Duodenal mucosa (tissue), 2 donors: Measurements from ENCODE around the gene MECR.
"Not testable (repeated sequence)": the region's sequence is repeated elsewhere in the genome, so short reads cannot be mapped to it uniquely, and the experiment has no call there.

Experiments
- H3K27ac ChIP-seq: one replicate; pipeline ENCODE4 v1.7.0; 2013; ENCODE audit warnings: low read depth, low read length
- H3K27me3 ChIP-seq, 2 donors: one replicate each; pipeline ENCODE4 v1.7.0; 2013; ENCODE audit warnings: low read length in 2 of 2, control low read depth in 1 of 2; ENCODE audit not compliant: insufficient read depth in 2 of 2, control insufficient read depth in 1 of 2
- H3K36me3 ChIP-seq, 2 donors: one replicate each; pipeline ENCODE4 v1.7.0; 2013; ENCODE audit warnings: low read length in 2 of 2, control low read depth in 1 of 2; ENCODE audit not compliant: insufficient read depth in 2 of 2, control insufficient read depth in 1 of 2
- H3K4me1 ChIP-seq, 2 donors: one replicate each; pipeline ENCODE4 v1.7.0; 2013; ENCODE audit warnings: low read length in 2 of 2, control low read depth in 1 of 2; ENCODE audit not compliant: insufficient read depth in 2 of 2, control insufficient read depth in 1 of 2
- H3K4me3 ChIP-seq, 2 donors: one replicate each; pipeline ENCODE4 v1.7.0; 2013; ENCODE audit warnings: low read length in 2 of 2, low read depth in 1 of 2
- H3K9ac ChIP-seq, 2 donors: one replicate each; pipeline ENCODE4 v1.7.0; 2013; ENCODE audit warnings: low read length in 2 of 2, low read depth in 1 of 2
- H3K9me3 ChIP-seq, 2 donors: one replicate each; pipeline ENCODE4 v1.7.0; 2013; ENCODE audit warnings: low read length in 2 of 2, control low read depth in 1 of 2; ENCODE audit not compliant: control insufficient read depth in 1 of 2

The MECR gene

GRCh38 chr1:29223521-29223920 is 7.2 kb downstream of the MECR start:
- Histone ChIP-seq H3K27me3 (no peaks in the 10 kb centered on the region), H3K9ac (no peak overlapping the region), H3K4me1 (no peaks in the 10 kb centered on the region), H3K4me3 (no peak overlapping the region), H3K9me3 (no peaks in the 10 kb centered on the region), H3K36me3 (peaks cover 2 to 27% of the 10 kb centered on the region in 2 donors), H3K27ac (no peak overlapping the region)

GRCh38 chr1:29222686-29223085 is 8.0 kb downstream of the MECR start:
- no peak overlapping the region for H3K4me3 ChIP-seq
- H3K27ac ChIP-seq, result no peak overlapping the region
- H3K9ac ChIP-seq, result no peak overlapping the region
- no peaks in the 10 kb centered on the region for H3K9me3 ChIP-seq
- H3K27me3 ChIP-seq, result no peaks in the 10 kb centered on the region
- H3K36me3 ChIP-seq, result peaks cover 2 to 27% of the 10 kb centered on the region in 2 donors
- H3K4me1 ChIP-seq, result no peaks in the 10 kb centered on the region

GRCh38 chr1:29222260-29222659 is 8.5 kb downstream of the MECR start:
- not testable (repeated sequence) for H3K9ac ChIP-seq, H3K9me3 ChIP-seq, H3K4me1 ChIP-seq, H3K4me3 ChIP-seq, H3K27ac ChIP-seq, H3K27me3 ChIP-seq
- peaks cover 2 to 27% of the 10 kb centered on the region in 2 donors for H3K36me3 ChIP-seq

GRCh38 chr1:29221296-29221695 is 9.4 kb downstream of the MECR start:
- H3K4me3 ChIP-seq, result no peak overlapping the region
- no peaks in the 10 kb centered on the region for H3K4me1 ChIP-seq
- no peaks in the 10 kb centered on the region for H3K9me3 ChIP-seq
- no peak overlapping the region for H3K9ac ChIP-seq
- H3K27ac ChIP-seq, result no peak overlapping the region
- H3K27me3 ChIP-seq, result no peaks in the 10 kb centered on the region
- peaks cover 3 to 31% of the 10 kb centered on the region in 2 donors for H3K36me3 ChIP-seq

GRCh38 chr1:29218223-29218622 is 12.5 kb downstream of the MECR start:
- no peaks in the 10 kb centered on the region for H3K27me3 ChIP-seq
- peaks cover 11 to 39% of the 10 kb centered on the region in 2 donors for H3K36me3 ChIP-seq
- H3K27ac ChIP-seq, result no peak overlapping the region
- no peaks in the 10 kb centered on the region for H3K4me1 ChIP-seq
- H3K9me3 ChIP-seq, result no peaks in the 10 kb centered on the region
- H3K9ac ChIP-seq, result no peak overlapping the region
- H3K4me3 ChIP-seq, result no peak overlapping the region

GRCh38 chr1:29217633-29218032 is 13.1 kb downstream of the MECR start:
- Histone ChIP-seq H3K9ac (no peak overlapping the region), H3K4me1 (no peaks in the 10 kb centered on the region), H3K9me3 (no peaks in the 10 kb centered on the region), H3K4me3 (no peak overlapping the region), H3K36me3 (peaks cover 15 to 44% of the 10 kb centered on the region in 2 donors), H3K27me3 (no peaks in the 10 kb centered on the region), H3K27ac (no peak overlapping the region)

GRCh38 chr1:29213055-29213454 is 17.7 kb downstream of the MECR start:
- H3K27ac ChIP-seq, result no peak overlapping the region
- peaks cover 5 to 6% of the 10 kb centered on the region in 2 donors for H3K4me1 ChIP-seq
- no peak overlapping the region for H3K4me3 ChIP-seq
- no peaks in the 10 kb centered on the region for H3K27me3 ChIP-seq
- H3K36me3 ChIP-seq, result peaks cover 20 to 47% of the 10 kb centered on the region in 2 donors
- H3K9ac ChIP-seq, result no peak overlapping the region
- no peaks in the 10 kb centered on the region for H3K9me3 ChIP-seq

- no peak overlapping the region for H3K27ac ChIP-seq
- H3K36me3 ChIP-seq, result peaks cover 24 to 49% of the 10 kb centered on the region in 2 donors
- H3K27me3 ChIP-seq, result no peaks in the 10 kb centered on the region
- no peak overlapping the region for H3K9ac ChIP-seq
- H3K4me3 ChIP-seq, result no peak overlapping the region
- H3K4me1 ChIP-seq, result peaks cover 6 to 10% of the 10 kb centered on the region in 2 donors
- no peaks in the 10 kb centered on the region for H3K9me3 ChIP-seq
These were observed 19.4 kb downstream of the MECR start for GRCh38 chr1:29211086-29212030.

GRCh38 chr1:29210278-29211085 is 20.3 kb downstream of the MECR start:
- Histone ChIP-seq H3K4me3 (no peak overlapping the region), H3K27me3 (no peaks in the 10 kb centered on the region), H3K27ac (no peak overlapping the region), H3K9me3 (no peaks in the 10 kb centered on the region), H3K36me3 (peaks cover 25 to 48% of the 10 kb centered on the region in 2 donors), H3K4me1 (peaks cover 6 to 10% of the 10 kb centered on the region in 2 donors), H3K9ac (no peak overlapping the region)

- Histone ChIP-seq H3K9me3 (no peaks in the 10 kb centered on the region), H3K27ac (no peak overlapping the region), H3K4me1 (peaks cover 6 to 10% of the 10 kb centered on the region in 2 donors), H3K27me3 (no peaks in the 10 kb centered on the region), H3K4me3 (no peak overlapping the region), H3K9ac (no peak overlapping the region), H3K36me3 (peaks cover 22 to 41% of the 10 kb centered on the region in 2 donors)
These were observed 21.6 kb downstream of the MECR start for GRCh38 chr1:29209173-29209572.
